Upper lobe of right lung (tissue), 1 donor: ENCODE data around the gene GTF2F1. TPM values are rescaled to one million over a fixed set of nuclear protein-coding genes. Genes with fewer than 3 reads are reported as not detected.

Source experiments
- ATAC-seq: fragments of 200-7000 bp; cut with Tn5 transposase; one replicate; pipeline ENCODE4 v1.9.1; 2020; ENCODE audit warnings: mild to moderate bottlenecking, moderate library complexity
- DNase-seq: peaks from one replicate; pipeline ENCODE4 v3.0.0-alpha.2; 2020
- H3K27ac ChIP-seq: fragments of 200-600 bp; one replicate; pipeline ENCODE4 v1.8.0; 2022
- H3K27me3 ChIP-seq: fragments of 200-600 bp; one replicate; pipeline ENCODE4 v1.8.0; 2022; ENCODE audit warnings: mild to moderate bottlenecking
- H3K36me3 ChIP-seq: fragments of 200-600 bp; one replicate; pipeline ENCODE4 v1.8.0; 2022
- H3K4me1 ChIP-seq: fragments of 200-600 bp; one replicate; pipeline ENCODE4 v1.8.0; 2022
- H3K4me3 ChIP-seq: fragments of 200-600 bp; one replicate; pipeline ENCODE4 v1.8.0; 2022; ENCODE audit warnings: mild to moderate bottlenecking
- H3K9me3 ChIP-seq: fragments of 200-600 bp; one replicate; pipeline ENCODE4 v1.8.0; 2022
- intact Hi-C: fragments of 100-400 bp; cut with DNase I; formaldehyde crosslinking; loops from one replicate; pipeline ENCODE4 v1.11.0; 2022
- total RNA-seq: library from RNA; stranded (reverse); fragmentation: NEBNext Ultra II Directional; extraction: Animal tissue kit (Norgen Biotek cat#: 25700); gene quantifications from one replicate; pipeline ENCODE4 v1.2.1, GENCODE V29; 2021
- TF ChIP-seq, protein P1 (sequence below): fragments of 200-600 bp; IDR thresholded peaks from one replicate; pipeline ENCODE4 v1.8.0; 2022; ENCODE audit warnings: antibody characterized with exemption
- donor health status: DM: no; HTN: yes; CAD: no; lungs with severe emphysema.

GTF2F1 gene
- total RNA-seq, 1 donor from 2014 or later, result 47.4 TPM

DNA sequence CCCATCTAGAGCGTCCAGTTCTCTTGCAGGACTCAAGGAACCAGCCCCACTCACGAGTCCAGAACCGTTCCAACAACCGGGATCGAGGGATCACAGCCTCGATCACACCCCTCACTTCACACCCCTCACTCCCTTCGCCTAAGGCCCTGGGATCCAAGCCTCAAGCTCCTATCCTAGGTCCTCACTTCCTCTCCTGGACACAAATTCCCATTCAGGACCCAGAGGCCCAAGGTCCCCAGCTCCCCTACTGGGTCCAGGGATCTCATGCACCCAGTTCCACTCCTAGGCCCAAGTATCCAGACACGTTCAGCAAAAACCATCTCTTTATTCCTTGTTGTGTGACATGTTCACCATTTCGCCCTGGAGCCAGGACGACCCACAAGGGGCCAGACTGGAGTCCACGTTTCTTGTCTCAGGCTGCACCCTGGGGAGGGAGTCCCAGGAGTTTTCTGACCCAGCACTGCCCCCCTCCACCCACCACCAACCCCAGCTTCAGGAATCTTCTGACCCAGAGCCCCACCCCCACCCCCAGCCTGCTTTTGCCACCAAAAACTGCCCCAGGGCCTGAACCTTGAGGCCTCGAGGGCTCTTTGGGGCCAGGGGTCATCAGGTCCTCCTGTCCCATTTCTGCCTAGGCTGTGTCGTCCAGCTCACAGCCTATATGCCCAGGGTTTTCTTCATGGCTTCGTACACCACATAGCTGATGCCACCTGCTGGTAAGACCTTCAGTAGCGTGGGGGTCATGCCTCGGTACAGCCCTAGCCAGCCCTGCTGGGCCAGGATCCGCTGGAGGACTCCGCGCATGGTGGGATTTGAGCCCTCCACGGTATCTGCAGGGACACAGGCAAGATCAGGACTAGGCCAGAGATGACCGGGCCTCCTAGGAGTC, 33.0 kb upstream of the GTF2F1 start:
- H3K36me3 ChIP-seq, result peaks cover 14% of the 10 kb centered on the region
- intact Hi-C loops, result no loop called here
- H3K4me1 ChIP-seq, result peaks cover 14% of the 10 kb centered on the region
- no peak for DNase-seq
- H3K9me3 ChIP-seq, result no peaks in the 10 kb centered on the region
- peak overlapping the region; percentile 83 for H3K27ac ChIP-seq
- peak overlapping the region; percentile 38 for H3K4me3 ChIP-seq
- TF ChIP-seq, protein P1, sequence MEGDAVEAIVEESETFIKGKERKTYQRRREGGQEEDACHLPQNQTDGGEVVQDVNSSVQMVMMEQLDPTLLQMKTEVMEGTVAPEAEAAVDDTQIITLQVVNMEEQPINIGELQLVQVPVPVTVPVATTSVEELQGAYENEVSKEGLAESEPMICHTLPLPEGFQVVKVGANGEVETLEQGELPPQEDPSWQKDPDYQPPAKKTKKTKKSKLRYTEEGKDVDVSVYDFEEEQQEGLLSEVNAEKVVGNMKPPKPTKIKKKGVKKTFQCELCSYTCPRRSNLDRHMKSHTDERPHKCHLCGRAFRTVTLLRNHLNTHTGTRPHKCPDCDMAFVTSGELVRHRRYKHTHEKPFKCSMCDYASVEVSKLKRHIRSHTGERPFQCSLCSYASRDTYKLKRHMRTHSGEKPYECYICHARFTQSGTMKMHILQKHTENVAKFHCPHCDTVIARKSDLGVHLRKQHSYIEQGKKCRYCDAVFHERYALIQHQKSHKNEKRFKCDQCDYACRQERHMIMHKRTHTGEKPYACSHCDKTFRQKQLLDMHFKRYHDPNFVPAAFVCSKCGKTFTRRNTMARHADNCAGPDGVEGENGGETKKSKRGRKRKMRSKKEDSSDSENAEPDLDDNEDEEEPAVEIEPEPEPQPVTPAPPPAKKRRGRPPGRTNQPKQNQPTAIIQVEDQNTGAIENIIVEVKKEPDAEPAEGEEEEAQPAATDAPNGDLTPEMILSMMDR, result peak; percentile 16
- H3K27me3 ChIP-seq, result no peaks in the 10 kb centered on the region
- ATAC-seq, result no peak

DNA sequence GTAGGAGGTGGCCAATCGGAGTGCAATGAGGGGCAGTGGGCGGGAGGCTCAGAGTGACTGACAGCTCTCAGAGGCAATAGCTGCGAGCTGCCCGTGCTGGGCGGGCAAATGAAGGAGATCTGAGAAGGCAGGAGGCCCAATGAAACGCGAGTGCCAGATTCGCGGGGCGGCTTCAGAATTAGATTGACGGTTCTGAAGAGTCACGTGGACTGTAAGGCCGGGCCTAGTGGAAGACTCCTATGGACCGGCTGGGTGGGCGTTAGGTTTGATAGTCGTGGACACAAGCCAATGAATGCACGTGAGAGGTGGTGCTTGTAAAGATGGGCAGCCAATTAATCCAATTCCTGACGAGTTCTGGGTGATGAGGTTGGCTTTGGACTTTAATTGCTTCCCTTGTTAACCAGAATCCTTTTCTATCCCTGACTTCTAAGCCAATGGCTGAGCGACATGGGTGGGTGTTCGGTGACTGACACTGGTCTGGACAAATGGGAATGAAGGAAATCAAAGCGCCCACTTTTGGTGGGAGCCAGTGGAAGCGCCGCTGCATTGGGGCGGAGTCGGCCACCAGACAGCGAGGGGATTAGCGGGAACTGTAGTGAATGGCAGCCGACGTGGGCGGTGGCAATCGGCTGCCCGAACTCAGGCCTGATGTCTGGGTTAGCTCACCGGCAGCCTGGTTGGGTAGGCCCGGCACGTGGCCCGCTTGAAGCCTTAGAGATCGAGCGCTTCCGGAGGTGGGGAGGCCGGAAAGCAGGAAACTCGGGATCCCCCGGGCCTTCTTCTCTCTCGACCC, 32.2 kb upstream of the GTF2F1 start:
- Histone ChIP-seq H3K4me3 (peak overlapping the region; percentile 38), H3K9me3 (no peaks in the 10 kb centered on the region), H3K27ac (peak overlapping the region; percentile 83), H3K27me3 (no peaks in the 10 kb centered on the region), H3K4me1 (peaks cover 14% of the 10 kb centered on the region), H3K36me3 (peaks cover 23% of the 10 kb centered on the region)
- peak; percentile 99 for DNase-seq
- ATAC-seq, result peak; percentile 94
- TF ChIP-seq, protein P1, result no peak
- intact Hi-C loops, result no loop called here

DNA sequence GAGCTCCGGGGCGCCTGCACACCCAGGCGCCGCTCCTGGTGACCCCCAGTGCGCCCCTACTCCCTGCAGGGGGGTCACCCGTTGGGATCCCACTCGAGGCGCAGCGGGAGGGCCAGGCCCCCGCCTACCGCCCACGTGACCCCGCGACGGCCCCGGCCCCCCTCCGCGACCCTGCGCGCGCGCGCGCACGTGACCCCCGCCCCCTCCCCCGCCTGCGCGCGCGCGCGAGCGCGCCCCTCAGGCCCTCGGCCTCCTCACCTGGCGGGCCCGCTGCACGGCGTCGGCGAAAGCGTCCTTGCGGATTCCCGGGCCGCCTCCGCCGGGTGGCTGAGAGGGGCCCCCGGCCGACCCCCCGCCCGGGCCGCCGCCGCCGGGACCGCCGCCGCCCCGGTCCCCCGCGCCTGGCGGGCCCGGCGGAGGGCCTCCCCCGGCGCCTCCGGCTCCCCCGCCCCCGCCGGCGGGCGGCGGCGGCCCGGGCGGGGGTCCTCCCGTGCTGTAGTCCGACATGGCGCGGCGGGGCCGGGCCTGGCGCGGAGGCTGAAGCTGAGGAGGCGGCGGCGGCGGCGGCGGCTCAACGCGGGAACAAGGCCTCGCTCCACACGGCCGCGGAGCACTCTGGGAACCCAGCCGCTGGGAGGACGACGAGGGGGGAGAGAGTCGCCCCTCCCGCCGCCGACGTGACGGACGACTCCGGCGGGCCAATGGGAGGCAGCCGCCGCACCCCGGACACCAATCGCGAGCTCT, 31.4 kb upstream of the GTF2F1 start, which contains the start of gene KHSRP:
TSS of gene KHSRP (minus strand) at position 617 of the 744 bp plus-strand sequence. CDS start at position 507, 110 bp downstream.
- Histone ChIP-seq H3K27ac (peak within 1 kb of the TSS; percentile 83), H3K27me3 (no peaks in the 10 kb centered on the region), H3K4me1 (peaks cover 14% of the 10 kb centered on the region), H3K4me3 (peak within 1 kb of the TSS; percentile 82), H3K36me3 (peaks cover 30% of the 10 kb centered on the region), H3K9me3 (no peaks in the 10 kb centered on the region)
- TF ChIP-seq, protein P1, result no peak
- no peak for ATAC-seq
- peak; percentile 77 for DNase-seq
- intact Hi-C loops, result no loop called here

DNA sequence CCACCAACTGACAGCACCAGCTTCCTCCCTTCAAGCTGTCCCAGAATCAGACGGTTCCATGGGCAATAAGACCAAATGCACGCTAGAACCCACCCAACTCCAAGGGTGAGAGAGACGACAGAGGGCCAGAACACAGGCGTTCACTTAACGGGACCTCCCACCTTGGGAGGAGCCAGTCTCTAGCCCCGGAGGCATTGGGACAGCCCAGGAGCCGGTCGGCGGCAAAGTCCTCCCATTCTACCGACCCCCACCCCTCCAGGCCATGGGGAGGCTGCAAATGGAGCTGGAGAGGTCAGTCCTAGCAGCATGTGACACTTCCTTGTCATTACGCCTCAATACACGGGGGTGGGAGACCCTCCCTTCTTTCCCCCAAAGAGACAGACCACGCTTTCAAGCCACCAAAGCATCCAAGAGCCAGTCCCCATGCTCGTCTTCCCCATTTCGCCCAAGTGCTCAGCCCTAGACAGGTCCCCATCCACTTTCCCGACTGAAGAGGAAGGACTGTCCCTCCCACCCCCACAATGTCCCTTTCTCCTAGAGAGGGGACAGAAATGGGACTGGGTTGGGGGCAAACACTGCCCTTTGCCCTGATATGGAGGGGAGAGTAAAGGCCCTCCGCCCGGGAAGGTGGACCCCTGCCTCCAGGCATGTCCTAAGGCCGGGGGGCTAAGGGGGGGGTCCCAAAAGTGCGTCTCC, 30.7 kb upstream of the GTF2F1 start:
- Histone ChIP-seq H3K27ac (peak overlapping the region; percentile 67), H3K4me3 (peak overlapping the region; percentile 82), H3K4me1 (peaks cover 14% of the 10 kb centered on the region), H3K9me3 (no peaks in the 10 kb centered on the region), H3K27me3 (no peaks in the 10 kb centered on the region), H3K36me3 (peaks cover 38% of the 10 kb centered on the region)
- ATAC-seq, result no peak
- no peak for DNase-seq
- intact Hi-C loops, result no loop called here
- TF ChIP-seq, protein P1, result no peak
